Endothelial cell (in vitro differentiated cells): ENCODE measurements around the gene AQP3. TPM values are rescaled to one million over a fixed set of nuclear protein-coding genes. Genes with fewer than 3 reads are reported as not detected.
A peak's percentile ranks its signal among the peaks of the same experiment; 100 is the strongest.
"Not testable (repeated sequence)": the region's sequence is repeated elsewhere in the genome, so short reads cannot be mapped to it uniquely, and the experiment has no call there.

Experiments
- DNase-seq: peaks from one replicate; pipeline ENCODE4 v3.0.0; 2021; ENCODE audit warnings: low spot score
- H3K27ac Mint-ChIP-seq: one replicate; pipeline ENCODE4 v1.8.0; 2021; ENCODE audit warnings: mixed read lengths, inconsistent platforms; ENCODE audit not compliant: unreplicated experiment
- H3K27me3 Mint-ChIP-seq: one replicate; pipeline ENCODE4 v1.8.0; 2021; ENCODE audit warnings: mild to moderate bottlenecking, moderate library complexity, mixed read lengths, inconsistent platforms; ENCODE audit not compliant: unreplicated experiment
- H3K36me3 Mint-ChIP-seq: one replicate; pipeline ENCODE4 v1.8.0; 2021; ENCODE audit warnings: mild to moderate bottlenecking, low read depth, mixed read lengths, inconsistent platforms; ENCODE audit not compliant: unreplicated experiment
- H3K4me1 Mint-ChIP-seq: one replicate; pipeline ENCODE4 v1.8.0; 2021; ENCODE audit warnings: mild to moderate bottlenecking, mixed read lengths, inconsistent platforms; ENCODE audit not compliant: unreplicated experiment
- H3K4me3 Mint-ChIP-seq: one replicate; pipeline ENCODE4 v1.8.0; 2021; ENCODE audit warnings: mild to moderate bottlenecking, mixed read lengths, inconsistent platforms; ENCODE audit not compliant: unreplicated experiment
- H3K9me3 Mint-ChIP-seq: one replicate; pipeline ENCODE4 v1.8.0; 2021; ENCODE audit warnings: mixed read lengths, inconsistent platforms; ENCODE audit not compliant: unreplicated experiment
- CTCF ChIP-seq: fragments of 200-600 bp; sonication (generic); IDR thresholded peaks from one replicate; pipeline ENCODE4 v1.5.0; 2021; ENCODE audit warnings: antibody characterized with exemption; ENCODE audit not compliant: unreplicated experiment
- microRNA-seq: library from miRNA; unstranded; fragments of <30 nt; microRNA quantifications from one replicate; pipeline ENCODE4, GENCODE V29; 2020; ENCODE audit not compliant: unreplicated experiment
- total RNA-seq: library from RNA; stranded (reverse); fragmentation: NEBNext Ultra II Directional; extraction: Animal tissue kit (Norgen Biotek cat#: 25700); gene quantifications from one replicate; pipeline ENCODE4 v1.2.1, GENCODE V29; 2021; ENCODE audit not compliant: unreplicated experiment

The AQP3 gene
- total RNA-seq, 1 donor from 2014 or later: 6.0 TPM

- H3K36me3 Mint-ChIP-seq: peaks cover 5% of the 10 kb centered on the region
- no peak overlapping the region for H3K4me3 Mint-ChIP-seq
- no peaks in the 10 kb centered on the region for H3K9me3 Mint-ChIP-seq
- peak overlapping the region; percentile 19 for H3K27ac Mint-ChIP-seq
- no peak for TF ChIP-seq CTCF
- DNase-seq: no peak
- peaks cover 7% of the 10 kb centered on the region for H3K4me1 Mint-ChIP-seq
- peaks cover 13% of the 10 kb centered on the region for H3K27me3 Mint-ChIP-seq
Measured at GRCh38 chr9:33393581-33393980, 53.8 kb downstream of the AQP3 start.

GRCh38 chr9:33392591-33393021, 54.8 kb downstream of the AQP3 start:
- Mint-ChIP-seq H3K4me1 (peaks cover 10% of the 10 kb centered on the region), H3K27me3 (peaks cover 16% of the 10 kb centered on the region)
- not testable (repeated sequence) for H3K36me3 Mint-ChIP-seq, H3K4me3 Mint-ChIP-seq, H3K27ac Mint-ChIP-seq, DNase-seq, H3K9me3 Mint-ChIP-seq

Small RNA genes lying within 50 kb of the gene (microRNA-seq; reads per million reads assigned to microRNA genes)
- 0.97 reads per million, percentile 10 among the genes with 10 or more reads in this experiment for gene MIR6851

Other genes starting within 250 kb of the AQP3 start
- not detected for gene SPINK4, start 207.4 kb downstream of the AQP3 start, total RNA-seq
- 61.5 TPM for gene BAG1, start 182.9 kb downstream of the AQP3 start, total RNA-seq
- gene CHMP5, start 182.5 kb downstream of the AQP3 start, total RNA-seq: 88.7 TPM
- 33.5 TPM for gene NFX1, start 157.1 kb downstream of the AQP3 start, total RNA-seq
- gene AQP7, start 45.0 kb downstream of the AQP3 start, total RNA-seq: 0.64 TPM
- 22.6 TPM for gene NOL6, start 26.3 kb upstream of the AQP3 start, total RNA-seq
- 0.41 TPM for gene ANKRD18B, start 76.7 kb upstream of the AQP3 start, total RNA-seq